ENCODE results near the gene SLC12A8.
"Not testable (repeated sequence)": the region's sequence is repeated elsewhere in the genome, so short reads cannot be mapped to it uniquely, and the experiment has no call there.

The SLC12A8 gene

DNA sequence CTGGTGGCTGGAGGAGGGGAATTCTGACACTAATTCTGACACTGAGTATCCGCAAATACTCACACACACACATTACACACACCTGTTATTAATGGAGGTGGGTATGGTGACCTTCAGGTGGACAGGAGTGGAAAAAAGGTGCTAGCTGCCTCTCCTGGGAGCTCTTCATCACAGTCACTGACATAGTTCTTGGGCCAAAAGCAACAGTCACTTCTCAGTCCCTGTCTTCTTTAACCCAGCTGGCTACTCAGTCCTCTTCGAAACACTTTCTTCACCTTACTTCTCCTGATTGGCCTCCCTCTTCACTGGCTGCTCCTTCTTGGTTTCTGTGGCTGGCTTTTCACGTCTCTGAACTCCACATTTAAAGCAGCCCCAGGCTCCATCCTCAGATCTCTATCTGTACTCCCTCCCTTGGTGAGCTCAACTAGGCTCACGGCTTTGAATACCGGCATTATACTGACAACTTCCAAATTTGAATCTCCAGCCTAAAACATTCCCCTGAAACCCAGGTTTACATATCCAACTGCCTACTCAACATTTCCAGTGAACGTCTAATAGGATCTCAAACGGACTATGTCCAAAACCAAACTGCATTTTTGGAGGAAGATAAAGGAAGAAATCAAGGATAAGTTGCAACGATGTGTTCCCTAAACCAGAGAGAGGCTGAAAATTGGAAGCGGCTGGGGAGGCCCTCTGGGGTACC, 103.6 kb downstream of the SLC12A8 start:
- no peak for DNase-seq

DNA sequence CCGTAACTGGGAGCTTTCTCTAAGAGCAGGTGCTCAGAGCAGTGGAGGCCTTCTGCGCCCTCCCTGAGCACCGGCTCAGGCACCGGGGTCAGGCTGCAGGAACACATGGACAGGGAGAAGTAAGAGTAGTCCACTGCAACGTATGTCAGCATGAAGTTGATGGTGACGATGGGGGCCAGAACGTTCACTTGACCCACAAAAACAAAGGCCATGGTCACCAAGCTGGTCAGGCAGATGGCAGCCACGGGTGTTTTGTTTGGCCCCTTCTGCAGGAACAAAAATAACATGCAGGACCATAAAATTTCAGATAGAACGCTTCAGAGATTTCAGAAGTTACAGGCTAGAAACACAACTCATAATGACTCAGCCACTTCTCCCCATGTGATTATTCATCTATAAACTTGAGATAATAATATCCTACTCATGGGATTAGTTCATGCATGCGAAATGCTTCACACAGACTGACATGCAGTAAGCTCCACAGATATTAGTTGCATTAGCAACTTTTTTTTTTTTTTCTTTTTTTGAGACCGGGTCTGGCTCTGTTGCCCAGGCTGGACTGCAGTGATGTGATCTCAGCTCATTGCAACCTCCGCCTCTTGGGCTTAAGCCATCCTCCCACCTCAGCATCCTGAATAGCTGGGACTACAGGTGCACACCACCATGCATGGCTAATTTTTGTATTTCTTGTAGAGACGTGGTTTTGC, 104.5 kb downstream of the SLC12A8 start:
- DNase-seq, result no peak

DNA sequence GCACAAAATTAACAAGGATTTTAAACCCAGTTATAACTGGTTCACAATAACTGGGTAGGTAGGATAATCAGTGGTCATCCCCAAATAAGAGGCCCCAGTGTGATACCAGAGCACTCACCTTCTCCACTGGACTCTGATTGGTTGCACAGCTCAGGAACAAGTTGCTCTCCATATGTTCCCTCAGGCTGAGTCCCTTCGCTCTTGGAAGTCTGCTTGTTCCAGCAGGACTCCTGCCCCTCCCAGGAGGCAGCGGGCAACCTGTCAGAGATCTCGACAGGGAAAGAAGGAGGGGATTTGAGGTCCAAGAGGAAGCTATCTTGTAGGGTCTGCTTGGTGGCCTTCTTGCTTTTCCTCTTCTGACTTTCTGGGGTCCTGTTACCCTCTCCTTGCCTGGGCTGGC, 105.2 kb downstream of the SLC12A8 start:
- DNase-seq, result no peak

DNA sequence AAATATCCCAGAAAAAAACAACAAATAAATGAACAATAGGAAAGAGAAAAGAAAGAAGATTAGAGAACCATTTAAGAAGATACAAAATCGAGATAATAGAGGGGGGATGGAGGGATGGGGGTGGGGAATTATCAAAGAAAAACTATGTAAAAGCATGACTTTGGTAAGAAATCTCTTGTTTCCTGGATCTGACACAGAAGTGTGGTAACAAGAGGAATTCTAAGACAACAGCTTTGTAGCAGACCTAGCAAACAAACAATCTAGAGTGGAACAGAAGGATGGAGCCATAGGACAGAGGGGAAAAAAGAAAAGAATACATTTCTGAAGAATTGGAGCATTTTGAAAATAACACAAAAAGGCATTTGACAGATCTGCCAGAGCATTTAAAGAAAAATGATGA, 107.4 kb downstream of the SLC12A8 start:
- DNase-seq, result no peak

DNA sequence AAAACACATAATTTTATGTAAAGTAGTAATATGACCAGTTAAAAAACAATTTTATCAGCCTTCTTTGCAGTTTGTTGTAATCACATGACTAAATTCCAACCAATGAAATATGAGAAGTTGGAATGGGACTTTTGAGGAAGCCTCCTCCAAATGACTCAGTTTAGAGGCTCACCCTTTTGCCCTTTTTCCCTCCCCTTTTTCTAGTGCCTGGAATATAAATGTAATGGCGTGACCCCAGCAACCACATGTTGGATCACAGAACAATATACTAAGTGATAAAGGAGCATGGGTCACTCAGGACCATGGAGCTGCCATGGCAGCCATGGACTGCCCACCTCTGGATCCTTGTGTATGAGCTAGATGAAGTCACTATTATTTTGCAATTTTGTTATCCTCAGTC, 107.9 kb downstream of the SLC12A8 start:
- no peak for DNase-seq

DNA sequence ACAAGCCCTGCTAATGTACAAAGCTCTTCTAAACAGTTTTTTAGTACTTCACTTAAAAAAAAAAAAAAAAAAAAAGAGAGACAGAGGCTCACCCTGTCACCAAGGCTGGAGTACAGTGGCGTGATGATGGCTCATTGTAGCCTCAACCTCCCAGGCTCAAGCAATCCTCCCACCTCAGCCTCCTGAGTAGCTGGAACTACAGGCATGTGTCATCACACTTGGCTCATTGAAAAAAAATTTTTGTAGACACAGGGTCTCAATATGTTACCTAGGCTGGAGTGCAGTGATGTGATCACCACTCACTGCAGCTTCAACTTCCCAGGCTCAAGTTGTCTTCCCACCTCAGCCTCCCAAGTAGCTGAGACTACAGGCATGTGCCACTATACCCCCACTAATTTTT, 109.1 kb downstream of the SLC12A8 start:
- no peak for DNase-seq

DNA sequence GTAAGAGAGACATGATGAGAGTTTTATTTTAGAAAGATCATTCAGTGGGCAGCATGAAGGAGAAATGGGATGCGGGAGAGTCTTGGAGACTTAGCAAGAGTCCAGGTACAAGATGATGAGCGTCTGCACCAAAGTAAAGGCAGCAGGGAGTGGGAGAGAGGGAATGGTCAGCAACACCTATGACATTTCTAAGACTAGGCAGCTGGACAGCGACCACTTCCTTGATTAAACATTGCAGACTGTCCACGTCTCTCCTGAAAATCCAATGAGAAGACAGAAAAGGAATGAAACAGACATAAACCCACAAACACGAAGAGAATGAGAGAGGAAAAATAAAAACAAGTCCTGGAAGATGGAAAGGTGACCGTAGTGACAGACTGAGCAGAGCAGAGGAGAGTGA, 110.1 kb downstream of the SLC12A8 start:
- no peak for DNase-seq

DNA sequence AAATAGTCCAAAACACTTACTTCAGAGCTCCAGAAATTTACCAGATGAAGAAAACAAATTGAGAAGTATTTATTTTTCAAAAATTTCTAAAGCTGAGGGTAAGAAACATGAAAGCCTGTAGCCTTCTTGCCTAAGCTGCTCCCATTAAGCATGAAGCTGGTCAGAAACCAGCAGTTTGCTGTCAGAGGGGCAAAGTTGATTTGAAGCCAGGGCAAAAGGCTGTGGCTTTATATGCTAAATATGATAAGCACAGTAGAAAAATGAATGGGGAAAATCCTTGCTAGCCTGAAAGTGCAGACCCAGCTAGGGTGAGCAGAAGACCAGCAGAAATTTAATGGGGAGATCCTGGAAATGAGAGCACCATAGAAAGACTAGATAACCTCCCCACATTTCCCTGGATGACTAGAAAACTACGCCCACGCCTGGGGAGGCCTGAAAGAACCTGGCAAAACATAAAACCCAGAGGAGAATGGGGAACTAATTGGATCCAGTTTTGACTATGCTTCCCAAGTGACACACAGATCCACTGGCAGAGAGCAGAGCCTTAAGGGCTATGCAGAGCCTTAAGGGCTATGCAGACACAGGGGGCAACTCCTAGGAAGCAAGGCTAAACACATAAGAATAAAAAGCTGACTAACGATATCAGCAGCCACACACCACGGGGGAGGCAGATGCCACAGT, 113.8 kb downstream of the SLC12A8 start:
- no peak for DNase-seq

DNA sequence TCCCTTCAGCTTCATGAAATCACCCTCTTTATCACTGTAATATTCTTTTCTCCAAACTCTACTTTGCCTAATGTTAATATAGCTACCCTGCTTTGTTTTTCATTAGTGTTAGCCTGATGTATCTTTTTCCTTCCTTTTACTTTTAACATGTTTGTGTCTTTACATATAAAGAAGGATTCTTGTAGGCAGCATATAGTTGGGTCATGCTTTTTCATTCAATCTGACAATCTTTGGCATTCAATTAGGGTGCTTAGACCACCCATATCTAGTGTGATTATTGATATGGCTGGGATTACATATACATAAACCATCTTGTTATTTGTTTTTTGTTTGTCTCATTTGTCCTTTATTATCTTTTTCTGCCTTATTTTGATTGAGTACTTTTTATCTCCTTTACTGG, 121.9 kb downstream of the SLC12A8 start:
- no peak for DNase-seq

DNA sequence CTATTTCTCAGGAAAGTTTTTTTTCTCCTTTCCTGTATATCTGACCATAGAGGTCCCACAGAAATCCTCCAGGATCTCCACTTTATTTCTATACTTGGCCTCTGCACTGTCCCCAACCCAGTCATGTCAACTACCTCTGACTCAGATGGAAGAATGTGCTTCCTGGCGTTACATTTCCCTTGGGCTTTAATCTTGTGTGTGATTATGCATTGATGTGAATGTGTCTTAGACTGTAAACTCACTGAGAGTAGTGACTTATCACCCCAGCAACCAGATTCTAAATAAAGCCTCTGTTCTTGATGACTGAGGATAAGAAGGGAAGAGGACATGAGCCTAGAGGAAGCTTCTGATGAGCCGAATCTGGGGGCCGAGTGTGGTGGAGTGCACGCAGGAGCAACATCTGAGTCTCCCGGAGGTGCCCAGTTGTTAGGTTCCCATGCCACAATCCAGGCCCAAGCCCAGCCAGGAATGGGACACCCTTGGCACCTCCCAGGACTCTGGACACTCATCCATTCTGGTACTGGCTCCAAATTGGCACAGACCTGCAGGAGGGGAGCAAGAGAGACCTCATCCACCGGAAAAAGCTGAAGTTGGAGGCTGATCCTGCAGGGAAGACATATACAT, 124.7 kb downstream of the SLC12A8 start:
- peak; percentile 35 for DNase-seq

DNA sequence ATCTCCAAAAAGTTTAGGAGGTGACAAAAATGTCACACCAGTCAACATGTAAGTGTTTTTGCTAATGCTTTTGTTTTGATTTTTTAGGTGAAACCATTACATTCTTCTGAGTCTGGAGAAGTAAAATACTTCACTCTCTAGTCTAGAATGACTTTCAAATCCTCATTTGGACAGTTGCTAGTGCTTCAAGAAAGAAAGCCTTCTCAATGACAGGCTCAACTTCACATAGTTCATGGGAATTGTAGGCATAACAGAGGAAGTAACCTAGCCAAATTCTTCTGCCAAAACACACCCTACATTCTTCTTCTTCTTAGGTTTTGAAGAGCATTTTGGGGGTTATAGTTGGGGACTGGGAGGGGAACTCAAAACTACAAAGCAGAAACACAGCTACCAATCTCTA, 127.4 kb downstream of the SLC12A8 start:
- DNase-seq, result no peak

DNA sequence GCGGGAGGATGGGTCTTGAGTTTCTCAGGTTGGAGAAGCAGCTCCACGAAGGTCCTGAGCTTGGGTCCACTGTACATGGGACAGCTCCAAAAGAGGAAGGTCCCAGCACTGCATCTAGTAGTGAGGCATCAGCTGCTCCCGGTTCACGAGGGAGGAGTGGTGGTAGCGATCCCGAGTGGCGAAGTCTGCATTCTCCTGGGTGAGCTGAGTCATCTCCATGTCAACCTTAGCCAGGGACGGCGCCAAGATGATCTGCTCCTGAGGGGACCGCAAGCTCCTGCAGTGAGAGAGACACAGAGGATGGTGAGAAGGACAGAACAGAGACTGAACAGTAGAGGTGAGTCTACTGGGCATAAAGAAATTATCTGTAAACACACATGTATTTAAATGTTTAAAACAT, 128.8 kb downstream of the SLC12A8 start:
- DNase-seq, result peak; percentile 18

DNA sequence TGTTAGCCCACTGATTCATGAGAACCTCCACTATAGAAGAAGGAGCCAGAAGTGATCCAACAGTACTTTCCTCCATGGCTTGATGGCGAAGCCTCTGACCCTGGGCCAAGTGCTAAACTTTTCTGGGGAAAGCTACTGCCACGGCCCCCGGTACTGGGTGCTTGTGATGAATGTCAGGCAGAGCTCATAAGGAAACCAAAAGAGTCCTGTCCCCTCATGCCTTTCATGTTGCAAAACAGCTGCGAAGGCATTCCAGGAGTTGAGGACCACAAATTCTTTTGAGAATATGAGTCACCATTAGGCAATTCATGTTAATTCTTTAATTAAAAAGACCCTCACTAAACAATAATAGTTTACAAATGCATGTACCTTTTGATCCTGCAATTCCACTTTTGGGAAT, 130.2 kb downstream of the SLC12A8 start:
- DNase-seq, result not testable (repeated sequence)

DNA sequence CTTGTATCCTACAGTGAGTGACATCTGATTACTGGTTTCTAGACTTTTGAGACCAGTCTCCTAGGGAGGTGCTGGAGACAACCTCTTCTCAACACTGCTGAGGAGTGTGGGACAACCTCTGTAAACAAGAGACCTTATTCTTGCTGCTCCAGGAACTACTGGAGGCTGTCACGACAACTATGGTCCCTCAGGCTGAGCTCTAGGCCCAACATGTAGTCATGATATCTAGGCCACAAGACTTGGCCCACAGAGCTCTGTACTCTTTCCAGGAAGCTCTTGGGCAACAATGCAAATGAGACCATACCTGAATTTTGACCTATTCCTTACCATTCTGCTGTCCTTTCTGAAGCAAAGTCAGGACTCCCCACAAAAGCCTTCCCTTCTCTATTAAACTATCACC, 132.5 kb downstream of the SLC12A8 start:
- no peak for DNase-seq

DNA sequence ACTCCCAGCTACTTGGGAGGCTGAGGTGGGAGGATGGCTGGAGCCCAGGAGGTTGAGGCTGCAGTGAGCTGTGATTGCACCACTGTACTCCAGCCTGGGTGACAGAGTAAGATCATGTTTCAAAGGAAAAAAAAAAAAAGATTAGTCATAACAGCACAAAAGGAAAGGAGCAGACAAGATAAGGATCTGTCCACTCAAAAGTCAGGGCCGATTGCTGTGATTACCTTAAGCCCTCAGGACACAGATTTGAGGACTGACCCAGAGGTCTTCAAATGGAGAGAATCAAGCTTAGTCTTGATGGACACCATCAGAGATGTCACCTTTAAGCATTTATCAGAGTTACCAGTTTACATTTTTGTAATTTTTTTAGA, 132.9 kb downstream of the SLC12A8 start:
- no peak for DNase-seq

DNA sequence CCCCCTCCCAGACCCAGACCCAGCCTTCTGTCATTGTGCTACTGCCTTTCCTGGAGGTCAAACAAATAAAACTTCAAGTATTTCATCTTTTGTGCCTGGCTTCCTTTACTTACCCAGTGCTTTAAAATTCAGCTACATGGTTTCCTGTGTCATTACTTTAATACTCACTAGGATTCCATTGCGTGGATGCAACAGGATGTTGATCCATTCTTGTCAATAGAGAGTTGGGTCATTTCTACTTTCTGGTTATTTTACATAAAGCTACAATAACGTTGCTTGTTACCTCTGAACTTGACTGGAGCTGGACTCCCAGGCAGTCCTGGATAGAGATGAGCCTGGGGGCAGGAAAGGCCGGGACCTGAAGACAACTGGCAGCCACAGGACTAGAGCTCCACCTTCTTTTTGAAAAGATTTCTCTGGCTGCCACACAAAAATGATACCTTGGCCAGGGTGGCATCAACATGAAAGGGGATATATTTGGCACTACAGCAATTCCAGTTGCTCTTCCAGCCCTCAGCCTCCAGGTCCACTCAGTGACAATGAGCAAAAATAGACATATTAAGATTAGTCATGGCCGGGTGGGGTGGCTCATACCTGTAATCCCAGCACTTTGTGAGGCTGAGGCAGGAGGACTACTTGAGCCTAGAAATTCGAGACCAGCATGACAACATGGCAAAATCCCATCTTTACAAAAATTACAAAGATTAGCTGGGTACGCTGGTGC, 133.4 kb downstream of the SLC12A8 start:
- DNase-seq, result no peak

DNA sequence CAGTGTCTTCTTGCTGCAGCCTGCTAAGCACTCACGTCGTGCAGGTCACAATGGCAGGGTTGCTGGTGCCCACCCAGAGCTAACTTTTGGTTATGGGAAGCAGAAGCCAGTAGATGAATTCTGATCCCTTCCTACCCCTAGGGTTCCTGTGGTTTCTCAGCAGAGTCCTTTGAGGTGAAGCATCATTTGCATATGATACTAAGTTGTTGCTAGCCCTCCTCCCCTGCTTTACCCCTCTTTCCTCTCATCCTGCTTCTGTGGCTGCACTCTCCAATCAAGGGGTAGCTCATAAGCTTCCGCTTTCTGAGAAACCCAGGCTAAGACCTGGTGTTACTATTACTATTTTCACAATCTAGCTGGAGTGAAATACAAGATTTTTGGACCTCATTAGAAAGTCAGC, 134.7 kb downstream of the SLC12A8 start:
- no peak for DNase-seq

DNA sequence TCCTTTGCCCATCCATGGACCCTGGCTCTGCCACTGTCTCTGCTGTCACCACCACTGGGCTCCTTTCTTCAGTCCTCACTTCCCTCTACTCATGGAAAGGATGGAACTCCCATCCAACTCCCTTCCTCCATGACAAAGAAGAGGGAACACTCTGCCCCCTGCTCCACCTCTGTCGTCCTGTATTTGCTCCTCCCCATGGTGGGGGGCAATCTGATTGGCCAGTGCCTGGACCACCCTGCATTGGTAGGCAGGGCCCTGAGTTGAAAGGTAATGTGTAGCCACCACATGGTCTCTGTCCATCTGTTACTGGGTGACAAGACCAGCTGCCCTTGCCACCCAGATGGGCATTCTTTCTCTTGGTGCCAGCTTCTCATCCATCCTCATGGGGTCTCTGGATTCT, 136.1 kb downstream of the SLC12A8 start:
- no peak for DNase-seq

DNA sequence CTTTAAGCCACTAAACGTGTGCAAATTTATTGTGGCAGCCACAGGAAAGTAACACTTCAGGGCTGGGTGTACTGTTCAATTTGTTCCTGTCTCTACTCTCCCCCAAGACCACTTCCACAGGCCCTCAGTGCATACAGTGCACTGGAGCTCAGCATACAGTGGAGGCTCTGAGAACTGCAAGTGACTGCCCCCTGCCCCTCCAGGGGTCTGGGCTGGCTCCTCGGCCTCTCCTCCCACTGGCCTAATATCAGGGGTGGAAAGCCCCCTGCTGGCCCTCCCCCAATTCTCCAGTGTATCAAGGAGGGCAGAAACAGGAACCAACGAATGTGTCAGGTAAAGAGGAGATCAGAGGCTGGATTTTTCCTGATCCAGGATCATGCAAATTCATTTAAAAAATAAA, 136.8 kb downstream of the SLC12A8 start:
- DNase-seq, result no peak

DNA sequence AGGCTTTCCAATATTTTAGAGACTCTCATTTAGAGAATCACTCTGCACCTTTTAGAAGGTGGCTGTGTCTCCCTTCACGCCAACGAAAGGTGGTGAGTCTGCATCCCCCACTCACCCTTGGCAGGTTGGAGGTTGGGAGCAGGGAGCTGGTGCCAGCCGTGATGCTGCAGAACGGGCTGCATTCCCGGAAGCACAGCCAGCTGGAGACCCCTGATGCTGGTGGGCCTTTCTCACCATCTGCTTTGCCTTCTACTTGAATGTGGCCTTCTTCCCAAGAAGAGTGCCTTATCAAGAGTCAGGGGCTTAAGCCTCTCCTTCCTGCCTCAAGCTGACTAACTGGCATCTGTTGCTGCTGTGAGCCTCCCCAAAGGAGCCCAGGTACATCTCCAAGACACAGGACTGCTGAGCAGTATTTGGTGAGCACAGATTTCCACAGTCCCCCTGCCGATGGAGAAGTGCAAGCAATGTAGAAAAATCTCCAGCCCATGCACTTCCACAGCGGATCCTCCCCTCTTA, 139.1 kb downstream of the SLC12A8 start:
- no peak for DNase-seq

DNA sequence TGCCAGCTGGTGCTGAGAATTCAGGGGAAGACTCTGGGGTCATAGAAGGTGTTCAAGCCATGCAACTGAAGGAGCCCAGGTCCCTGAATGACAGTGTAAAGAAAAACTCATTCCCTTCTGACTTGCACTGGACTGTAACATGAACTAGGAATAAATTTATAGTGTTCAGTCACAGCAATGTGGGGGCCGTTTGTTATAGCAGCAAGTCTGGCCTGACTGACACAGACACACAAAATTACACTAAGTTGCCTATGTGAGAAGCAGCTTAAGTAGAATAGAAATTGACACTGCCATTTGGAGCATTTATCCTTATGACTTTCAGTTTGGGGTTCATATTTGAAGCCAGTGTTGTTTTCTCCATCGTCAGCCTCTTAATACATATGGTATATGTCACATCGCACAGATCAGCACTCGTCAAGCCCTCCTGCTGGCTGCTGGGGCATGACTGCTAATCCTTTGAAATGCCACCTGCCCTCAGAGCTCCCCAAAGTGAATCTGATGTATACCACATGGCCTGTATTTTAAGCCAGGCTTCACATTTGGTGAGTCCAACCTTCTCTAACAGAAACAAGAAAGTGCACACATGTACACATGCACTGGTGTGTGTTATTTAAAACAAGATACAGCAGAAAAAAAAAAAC, 139.7 kb downstream of the SLC12A8 start:
- no peak for DNase-seq

DNA sequence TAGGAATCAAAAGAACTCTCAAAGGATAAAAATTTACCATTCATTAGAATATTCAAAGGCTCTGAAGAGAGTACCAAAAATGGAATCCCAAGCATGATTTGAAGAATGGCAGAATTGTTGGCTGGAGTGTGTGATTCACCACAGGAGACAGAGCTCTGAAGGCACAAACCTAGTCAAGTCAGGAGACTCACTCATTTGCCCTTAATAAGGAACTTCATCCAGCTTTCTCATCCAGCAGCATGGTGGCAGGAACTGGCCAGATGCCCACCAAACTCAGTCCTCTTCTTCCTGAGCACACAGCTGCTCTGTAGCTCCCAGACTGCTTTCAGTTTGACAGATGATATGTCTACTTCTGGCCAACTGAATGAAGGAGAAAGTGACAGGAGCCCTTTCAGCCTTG, 140.2 kb downstream of the SLC12A8 start:
- no peak for DNase-seq
